Lower lobe of right lung (tissue), 2 donors: Measurements from ENCODE around the gene RFTN1. TPM values are rescaled to one million over a fixed set of nuclear protein-coding genes. Genes with fewer than 3 reads are reported as not detected.

Experiments
- ATAC-seq, 2 donors: fragments of 200-7000 bp; cut with Tn5 transposase; one replicate each; pipeline ENCODE4 v1.9.1; 2020 to 2022; ENCODE audit warnings: mild to moderate bottlenecking in 2 of 2, moderate library complexity in 2 of 2
- DNase-seq: peaks from one replicate; pipeline ENCODE4 v3.0.0-alpha.2; 2020
- H3K27ac ChIP-seq: fragments of 200-600 bp; one replicate; pipeline ENCODE4 v1.8.0; 2022
- H3K27me3 ChIP-seq: fragments of 200-600 bp; one replicate; pipeline ENCODE4 v1.8.0; 2022; ENCODE audit warnings: low read depth
- H3K36me3 ChIP-seq: fragments of 200-600 bp; one replicate; pipeline ENCODE4 v1.8.0; 2022; ENCODE audit warnings: mild to moderate bottlenecking
- H3K4me1 ChIP-seq: fragments of 200-600 bp; one replicate; pipeline ENCODE4 v1.8.0; 2022
- H3K4me3 ChIP-seq: fragments of 200-600 bp; one replicate; pipeline ENCODE4 v1.8.0; 2022; ENCODE audit warnings: mild to moderate bottlenecking
- H3K9me3 ChIP-seq: fragments of 200-600 bp; one replicate; pipeline ENCODE4 v1.8.0; 2022
- intact Hi-C: fragments of 100-400 bp; cut with DNase I; formaldehyde crosslinking; loops from one replicate; pipeline ENCODE4 v1.11.0; 2022
- total RNA-seq: library from RNA; stranded (reverse); fragmentation: NEBNext Ultra II Directional; extraction: Animal tissue kit (Norgen Biotek cat#: 25700); gene quantifications from one replicate; pipeline ENCODE4 v1.2.1, GENCODE V29; 2021
- TF ChIP-seq, protein P1 (sequence below): fragments of 200-600 bp; IDR thresholded peaks from one replicate; pipeline ENCODE4 v1.8.0; 2022; ENCODE audit warnings: antibody characterized with exemption, mild to moderate bottlenecking
- donor health status: DM: no; HTN: yes; CAD: no; lungs with severe emphysema.

Gene RFTN1
- total RNA-seq, 1 donor from 2014 or later, result 58.2 TPM

DNA sequence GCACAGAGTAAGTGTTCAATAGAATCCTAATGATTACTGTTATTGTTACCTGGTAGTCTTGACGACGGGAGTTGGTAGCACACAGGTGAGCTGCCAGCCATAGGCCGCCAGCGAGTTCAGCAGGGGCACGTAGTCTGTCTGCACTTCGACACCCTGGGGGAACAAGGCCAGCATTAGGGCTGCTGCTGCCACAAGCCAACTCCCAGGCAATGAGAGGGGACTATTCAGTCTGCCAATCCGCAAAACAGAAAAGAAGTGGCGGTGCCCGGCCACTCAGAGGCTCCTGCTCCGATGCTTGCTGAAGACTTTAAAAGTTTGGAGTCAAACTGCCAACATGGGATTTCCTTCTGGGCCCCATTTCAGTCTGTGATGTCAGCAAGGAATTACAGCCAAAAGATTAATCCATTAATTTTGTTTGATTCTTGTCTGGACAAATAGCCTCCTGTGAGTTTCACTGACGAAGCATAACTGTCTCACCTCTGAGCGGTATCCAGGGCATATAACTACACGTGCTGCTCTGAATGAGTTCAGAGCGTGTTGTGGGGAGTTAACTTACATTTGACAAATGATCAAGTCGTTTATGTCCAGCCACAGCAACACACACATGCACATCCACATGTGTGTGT lies 186.7 kb downstream of the RFTN1 start:
- Histone ChIP-seq H3K4me3 (no peak overlapping the region), H3K36me3 (peaks cover 51% of the 10 kb centered on the region)

DNA sequence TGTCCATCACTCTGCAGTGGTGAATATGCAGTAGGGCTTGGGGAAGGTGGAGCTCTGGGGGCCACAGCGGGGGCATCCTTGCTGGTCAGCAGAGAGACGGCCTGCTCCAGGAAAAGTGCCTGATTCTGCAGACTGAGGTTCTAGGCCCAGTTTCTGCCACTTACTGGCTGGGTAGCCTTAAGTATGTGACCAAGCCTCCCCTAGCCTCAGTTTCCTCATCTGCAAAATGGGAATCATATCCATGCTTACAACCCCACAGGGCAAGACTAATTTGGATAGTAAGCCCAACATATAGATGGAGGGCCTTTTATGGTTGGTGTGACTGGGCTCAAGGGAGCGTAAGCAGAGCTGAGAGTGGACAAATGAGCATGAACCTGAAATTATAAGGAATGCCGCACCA lies 187.6 kb downstream of the RFTN1 start:
- intact Hi-C loops, result no loop called here
- H3K36me3 ChIP-seq, result peaks cover 61% of the 10 kb centered on the region

More for the DNA sequence above, 186.7 kb downstream of the RFTN1 start:
- no peaks in the 10 kb centered on the region for H3K27me3 ChIP-seq
- TF ChIP-seq, protein P1, sequence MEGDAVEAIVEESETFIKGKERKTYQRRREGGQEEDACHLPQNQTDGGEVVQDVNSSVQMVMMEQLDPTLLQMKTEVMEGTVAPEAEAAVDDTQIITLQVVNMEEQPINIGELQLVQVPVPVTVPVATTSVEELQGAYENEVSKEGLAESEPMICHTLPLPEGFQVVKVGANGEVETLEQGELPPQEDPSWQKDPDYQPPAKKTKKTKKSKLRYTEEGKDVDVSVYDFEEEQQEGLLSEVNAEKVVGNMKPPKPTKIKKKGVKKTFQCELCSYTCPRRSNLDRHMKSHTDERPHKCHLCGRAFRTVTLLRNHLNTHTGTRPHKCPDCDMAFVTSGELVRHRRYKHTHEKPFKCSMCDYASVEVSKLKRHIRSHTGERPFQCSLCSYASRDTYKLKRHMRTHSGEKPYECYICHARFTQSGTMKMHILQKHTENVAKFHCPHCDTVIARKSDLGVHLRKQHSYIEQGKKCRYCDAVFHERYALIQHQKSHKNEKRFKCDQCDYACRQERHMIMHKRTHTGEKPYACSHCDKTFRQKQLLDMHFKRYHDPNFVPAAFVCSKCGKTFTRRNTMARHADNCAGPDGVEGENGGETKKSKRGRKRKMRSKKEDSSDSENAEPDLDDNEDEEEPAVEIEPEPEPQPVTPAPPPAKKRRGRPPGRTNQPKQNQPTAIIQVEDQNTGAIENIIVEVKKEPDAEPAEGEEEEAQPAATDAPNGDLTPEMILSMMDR, result no peak
- peaks cover 8% of the 10 kb centered on the region for H3K9me3 ChIP-seq
- no peak for DNase-seq
- no peak for ATAC-seq
- no peak overlapping the region for H3K27ac ChIP-seq
- no peaks in the 10 kb centered on the region for H3K4me1 ChIP-seq
- intact Hi-C loops, result no loop called here

DNA sequence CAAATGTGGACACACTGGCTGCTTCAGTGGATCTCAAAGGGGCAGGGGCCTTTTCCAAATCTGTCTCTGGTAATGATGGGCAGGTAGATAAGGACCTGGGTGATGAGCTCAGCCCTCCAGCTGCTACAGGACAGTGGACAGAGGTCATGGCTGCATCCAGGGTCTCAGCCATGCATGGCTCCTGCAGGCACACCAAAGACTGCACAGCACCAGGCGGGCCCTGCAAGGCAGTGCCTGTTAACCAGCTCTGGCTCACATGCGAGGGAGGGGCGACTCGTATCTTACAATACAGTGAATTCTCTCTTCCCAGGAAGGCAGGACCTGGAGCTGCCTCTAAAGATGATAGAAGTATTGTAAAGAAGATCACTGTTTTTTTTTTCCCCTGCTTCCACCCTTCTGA lies 189.8 kb downstream of the RFTN1 start:
- H3K27ac ChIP-seq, result no peak overlapping the region

More for the DNA sequence above, 187.6 kb downstream of the RFTN1 start:
- TF ChIP-seq, protein P1, result no peak
- no peaks in the 10 kb centered on the region for H3K27me3 ChIP-seq
- ATAC-seq, result no peak
- H3K4me1 ChIP-seq, result no peaks in the 10 kb centered on the region
- H3K27ac ChIP-seq, result no peak overlapping the region
- no peak for DNase-seq
- no peak overlapping the region for H3K4me3 ChIP-seq
- no peaks in the 10 kb centered on the region for H3K9me3 ChIP-seq

DNA sequence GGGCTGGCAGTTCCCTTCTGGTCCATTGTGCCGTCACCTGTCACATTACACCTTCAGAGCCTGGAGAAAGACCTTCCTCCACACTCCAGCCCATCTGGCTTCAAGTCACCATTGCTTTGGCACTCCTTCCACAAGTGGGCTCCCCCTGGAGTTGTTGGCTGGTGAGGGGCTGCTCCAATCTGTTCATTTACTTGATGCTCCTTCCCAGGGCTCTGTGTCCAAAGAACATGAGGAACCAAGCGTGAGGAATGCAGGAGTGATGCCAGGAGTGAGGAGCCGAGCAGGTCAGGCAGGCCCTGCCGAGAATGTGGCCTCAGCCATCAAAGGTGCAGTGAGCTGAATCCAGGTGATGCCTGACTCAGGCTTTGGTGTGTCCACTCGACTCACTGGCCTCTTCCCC lies 191.3 kb downstream of the RFTN1 start:
- peaks cover 93% of the 10 kb centered on the region for H3K36me3 ChIP-seq
- no peak for ATAC-seq
- H3K27ac ChIP-seq, result no peak overlapping the region
- H3K4me1 ChIP-seq, result peaks cover 19% of the 10 kb centered on the region
- DNase-seq, result no peak
- no peaks in the 10 kb centered on the region for H3K27me3 ChIP-seq
- TF ChIP-seq, protein P1, result no peak
- no peaks in the 10 kb centered on the region for H3K9me3 ChIP-seq
- no peak overlapping the region for H3K4me3 ChIP-seq
- intact Hi-C loops, result no loop called here

More for the DNA sequence above, 189.8 kb downstream of the RFTN1 start:
- Histone ChIP-seq H3K27me3 (no peaks in the 10 kb centered on the region), H3K9me3 (no peaks in the 10 kb centered on the region), H3K36me3 (peaks cover 81% of the 10 kb centered on the region), H3K4me3 (no peak overlapping the region), H3K4me1 (peaks cover 7% of the 10 kb centered on the region)
- ATAC-seq, result no peak
- no peak for DNase-seq
- intact Hi-C loops, result no loop called here
- TF ChIP-seq, protein P1, result no peak

DNA sequence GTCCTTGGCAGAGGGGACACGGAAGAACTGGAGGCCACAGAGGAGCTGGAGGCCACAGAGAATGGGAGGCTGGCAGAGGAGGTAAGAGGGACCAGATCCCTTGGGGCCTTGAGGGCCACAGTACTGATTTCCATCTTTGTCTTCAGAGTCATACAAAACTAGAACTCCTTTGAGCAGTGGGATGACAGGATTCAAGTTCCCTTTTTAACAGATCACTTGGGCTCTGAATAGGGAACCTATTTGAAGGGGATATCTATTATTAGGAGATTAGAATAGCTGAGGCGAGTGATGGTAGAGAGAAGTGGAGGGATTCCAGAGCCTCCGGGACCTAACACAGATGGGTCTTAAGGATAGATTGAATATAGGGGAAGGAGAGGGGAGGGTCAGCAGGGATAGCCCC lies 192.8 kb downstream of the RFTN1 start:
- Histone ChIP-seq H3K27ac (no peak overlapping the region), H3K27me3 (no peaks in the 10 kb centered on the region), H3K4me3 (no peak overlapping the region), H3K9me3 (no peaks in the 10 kb centered on the region), H3K4me1 (peaks cover 19% of the 10 kb centered on the region), H3K36me3 (peaks cover 91% of the 10 kb centered on the region)
- DNase-seq, result no peak
- intact Hi-C loops, result no loop called here
- TF ChIP-seq, protein P1, result no peak
- ATAC-seq, result no peak
